Hepatocyte (in vitro differentiated cells): ENCODE measurements around the gene SCML2. TPM values are rescaled to one million over a fixed set of nuclear protein-coding genes. Genes with fewer than 3 reads are reported as not detected.

ENCODE experiments used
- DNase-seq: peaks from one replicate; pipeline ENCODE4 v3.0.0-alpha.2; 2016; ENCODE audit warnings: low spot score
- H2AFZ ChIP-seq: fragments of 200-600 bp; sonication (generic); 2 replicates; pipeline ENCODE4 v1.6.0; 2016; ENCODE audit warnings: antibody characterized with exemption, mild to moderate bottlenecking
- H3K27ac ChIP-seq: fragments of 200-600 bp; sonication (generic); 2 replicates; pipeline ENCODE4 v1.5.1; 2016; ENCODE audit warnings: mild to moderate bottlenecking
- H3K27me3 ChIP-seq: fragments of 200-600 bp; sonication (generic); 2 replicates; pipeline ENCODE4 v1.6.1; 2016
- H3K36me3 ChIP-seq: fragments of 200-600 bp; sonication (generic); replicated peaks from 2 replicates; pipeline ENCODE4 v1.5.1; 2016; ENCODE audit warnings: low read depth; ENCODE audit not compliant: insufficient read depth
- H3K4me1 ChIP-seq: fragments of 200-600 bp; sonication (generic); 2 replicates; pipeline ENCODE4 v1.5.1; 2016; ENCODE audit warnings: mild to moderate bottlenecking, moderate library complexity; ENCODE audit not compliant: insufficient read depth
- H3K4me2 ChIP-seq: fragments of 200-600 bp; sonication (generic); 2 replicates; pipeline ENCODE4 v1.6.0; 2016
- H3K4me3 ChIP-seq: fragments of 200-600 bp; sonication (generic); 2 replicates; pipeline ENCODE4 v1.5.1; 2016; ENCODE audit warnings: mild to moderate bottlenecking
- H3K79me2 ChIP-seq: fragments of 200-600 bp; sonication (generic); 2 replicates; pipeline ENCODE4 v1.6.0; 2017; ENCODE audit warnings: mild to moderate bottlenecking
- H3K9me2 ChIP-seq: fragments of 200-600 bp; sonication (generic); replicated peaks from 2 replicates; pipeline ENCODE4 v1.6.0; 2017; ENCODE audit warnings: mild to moderate bottlenecking; ENCODE audit not compliant: insufficient read depth
- H3K9me3 ChIP-seq: fragments of 200-600 bp; sonication (generic); 2 replicates; pipeline ENCODE4 v1.5.1; 2016; ENCODE audit warnings: low read depth, mild to moderate bottlenecking
- H4K20me1 ChIP-seq: fragments of 200-600 bp; sonication (generic); 2 replicates; pipeline ENCODE4 v1.6.0; 2016; ENCODE audit warnings: mild to moderate bottlenecking; ENCODE audit not compliant: insufficient read depth, poor library complexity, severe bottlenecking
- CTCF ChIP-seq: fragments of 200-600 bp; sonication (generic); IDR thresholded peaks from 2 replicates; pipeline ENCODE4 v1.5.1; 2016; ENCODE audit warnings: antibody characterized with exemption, mild to moderate bottlenecking; ENCODE audit not compliant: poor library complexity
- EZH2 ChIP-seq: fragments of 200-600 bp; sonication (generic); IDR thresholded peaks from 2 replicates; pipeline ENCODE4 v1.6.1; 2016; ENCODE audit warnings: antibody characterized with exemption, mild to moderate bottlenecking, borderline replicate concordance
- EZH2phosphoT487 ChIP-seq: fragments of 200-600 bp; sonication (generic); IDR thresholded peaks from one replicate; pipeline ENCODE4 v1.6.1; 2018; ENCODE audit warnings: antibody characterized with exemption, mild to moderate bottlenecking, low read depth, moderate library complexity; ENCODE audit not compliant: unreplicated experiment, severe bottlenecking
- WGBS: methylation state at CpG from one replicate; pipeline ENCODE4 v1.1.6; 2016; ENCODE audit warnings: low lambda C conversion rate; ENCODE audit errors: missing lambda C conversion rate; 5-methylcytosine and 5-hydroxymethylcytosine counted together
- polyA plus RNA-seq: library from polyadenylated mRNA; unstranded; fragments of >200 nt; fragmentation: Nextera tagmentation; extraction: Ambion mirVana; gene quantifications from 2 replicates; pipeline ENCODE4 v1.2.1, GENCODE V29; 2016
- total RNA-seq: library from RNA; depleted of rRNA; stranded (reverse); fragments of >200 nt; gene quantifications from 2 replicates; pipeline ENCODE4 v1.2.3, GENCODE V29; 2014

SCML2 gene
- total and polyA plus RNA-seq, 2 experiments from 2014 or later, result 3.6 to 4.5 TPM

- Histone ChIP-seq H3K27me3 (no peaks in the 10 kb centered on the region), H3K36me3 (no peaks in the 10 kb centered on the region), H4K20me1 (no peaks in the 10 kb centered on the region), H3K9me2 (no peaks in the 10 kb centered on the region), H3K79me2 (no peaks in the 10 kb centered on the region), H3K27ac (no peak overlapping the region), H3K4me1 (no peaks in the 10 kb centered on the region), H2AFZ (no peak overlapping the region), H3K4me2 (no peak overlapping the region), H3K4me3 (no peak overlapping the region), H3K9me3 (no peaks in the 10 kb centered on the region)
- 86% methylated on average over 14 of the region's 14 CpGs for WGBS
- no peak for DNase-seq
- TF ChIP-seq CTCF (no peak), EZH2phosphoT487 (no peak), EZH2 (no peak)
These were observed 126.4 kb downstream of the SCML2 start for GRCh38 chrX:18228069-18228468.

- no peaks in the 10 kb centered on the region for H3K9me2 ChIP-seq
- DNase-seq, result no peak
- 85% methylated on average over 7 of the region's 7 CpGs for WGBS
- H3K4me1 ChIP-seq, result no peaks in the 10 kb centered on the region
- no peaks in the 10 kb centered on the region for H3K9me3 ChIP-seq
- H2AFZ ChIP-seq, result no peak overlapping the region
- no peak overlapping the region for H3K4me2 ChIP-seq
- H3K4me3 ChIP-seq, result no peak overlapping the region
- TF ChIP-seq CTCF, result no peak
- TF ChIP-seq EZH2, result no peak
- TF ChIP-seq EZH2phosphoT487, result no peak
- H3K27me3 ChIP-seq, result no peaks in the 10 kb centered on the region
- no peak overlapping the region for H3K27ac ChIP-seq
- H3K36me3 ChIP-seq, result no peaks in the 10 kb centered on the region
- H4K20me1 ChIP-seq, result no peaks in the 10 kb centered on the region
- no peaks in the 10 kb centered on the region for H3K79me2 ChIP-seq
These were observed 127.0 kb downstream of the SCML2 start for GRCh38 chrX:18227458-18227857.

DNA sequence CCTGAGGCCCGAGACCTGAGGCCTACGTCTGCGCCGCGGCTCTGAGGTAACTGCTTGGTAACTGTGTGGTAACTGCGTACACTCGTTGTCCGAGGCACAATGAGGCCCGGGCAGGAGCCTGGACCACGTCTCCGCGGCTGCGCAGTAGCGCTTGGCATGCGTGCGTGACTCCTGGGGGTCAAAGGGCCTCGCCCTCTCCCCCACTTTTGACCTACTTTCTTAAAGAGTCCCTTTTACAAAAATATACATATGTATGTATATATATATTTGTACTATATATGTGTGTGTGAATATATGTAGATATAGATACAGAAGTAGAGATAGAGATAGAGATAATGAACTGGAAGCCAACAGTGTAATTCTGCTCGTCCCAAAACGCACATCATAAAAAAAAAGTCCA lies 133.7 kb downstream of the SCML2 start, which contains the start of gene BEND2:
Gene BEND2 (minus strand): TSS at position 101 of the 400 bp plus-strand sequence. CDS start 136 bp downstream, outside the sequence.
- no peak for DNase-seq

More for the DNA sequence above, 133.7 kb downstream of the SCML2 start, which contains the start of gene BEND2:
- H3K9me3 ChIP-seq, result no peaks in the 10 kb centered on the region
- no peaks in the 10 kb centered on the region for H3K9me2 ChIP-seq
- H3K27me3 ChIP-seq, result no peaks in the 10 kb centered on the region
- 94% methylated on average over 19 of the region's 19 CpGs for WGBS
- no peak within 1 kb of the TSS for H3K4me2 ChIP-seq
- no peaks in the 10 kb centered on the region for H4K20me1 ChIP-seq
- TF ChIP-seq EZH2phosphoT487 (no peak), EZH2 (no peak), CTCF (no peak)
- no peaks in the 10 kb centered on the region for H3K36me3 ChIP-seq
- H3K4me3 ChIP-seq, result no peak within 1 kb of the TSS
- H3K27ac ChIP-seq, result no peak within 1 kb of the TSS
- no peak within 1 kb of the TSS for H2AFZ ChIP-seq
- no peaks in the 10 kb centered on the region for H3K4me1 ChIP-seq
- H3K79me2 ChIP-seq, result no peaks in the 10 kb centered on the region
